Panc1 (cell line): ENCODE results near the gene DPH2. TPM values are rescaled to one million over a fixed set of nuclear protein-coding genes. Genes with fewer than 3 reads are reported as not detected.

Source experiments
- ATAC-seq: fragments of 200-7000 bp; cut with Tn5 transposase; 2 replicates; pipeline ENCODE4 v1.9.1; 2020; ENCODE audit warnings: mild to moderate bottlenecking, moderate library complexity
- BruUV-seq: library from RNA; stranded (reverse); fragments of 400-500 nt; replicated peaks from 2 replicates; lab custom pipeline; 2021; lab: Mats Ljungman, UMichigan
- CTCF ChIA-PET: fragments of 300-600 bp; sonication (Branson Sonifier 250); formaldehyde crosslinking; loops from one replicate; lab custom pipeline; 2022; ENCODE audit warnings: antibody characterized with exemption; lab: Charles Lee
- POLR2A ChIA-PET: fragments of 300-600 bp; sonication (Branson Sonifier 250); formaldehyde crosslinking; loops from one replicate; lab custom pipeline; 2022; ENCODE audit warnings: antibody characterized with exemption; lab: Charles Lee
- DNase-seq: peaks from one replicate; pipeline ENCODE4 v3.0.0-alpha.2; 2010; ENCODE audit warnings: low read depth, low spot score
- H3K27ac ChIP-seq: 2 replicates; pipeline ENCODE4 v1.5.1; 2011; ENCODE audit warnings: mild to moderate bottlenecking, low read length, inconsistent platforms
- H3K27me3 ChIP-seq: fragments of 200-500 bp; sonication (Bioruptor generic); 2 replicates; pipeline ENCODE4 v1.6.0; 2014; ENCODE audit warnings: low read length, inconsistent platforms; ENCODE audit not compliant: control insufficient read depth, insufficient read depth
- H3K36me3 ChIP-seq: fragments of 200-500 bp; sonication (Bioruptor generic); 2 replicates; pipeline ENCODE4 v1.5.1; 2014; ENCODE audit warnings: inconsistent platforms, mild to moderate bottlenecking, low read length, moderate library complexity; ENCODE audit not compliant: control insufficient read depth, insufficient read depth
- H3K4me1 ChIP-seq: 2 replicates; pipeline ENCODE4 v1.5.1; 2011; ENCODE audit warnings: inconsistent platforms, mild to moderate bottlenecking, low read length, moderate library complexity; ENCODE audit not compliant: control insufficient read depth, insufficient read depth
- H3K4me3 ChIP-seq, 2 experiments: 2 replicates each; pipeline ENCODE4 v1.5.1; 2011 to 2012; ENCODE audit warnings: low read depth in 2 of 2, low read length in 2 of 2, mild to moderate bottlenecking in 2 of 2, inconsistent platforms in 1 of 2, moderate library complexity in 1 of 2
- H3K9me3 ChIP-seq: fragments of 200-500 bp; sonication (Bioruptor generic); 2 replicates; pipeline ENCODE4 v1.5.1; 2014; ENCODE audit warnings: low read depth, mild to moderate bottlenecking, inconsistent platforms, low read length, moderate library complexity; ENCODE audit not compliant: control insufficient read depth, insufficient read depth
- POLR2AphosphoS5 ChIP-seq: IDR thresholded peaks from 2 replicates; pipeline ENCODE4 v1.6.1; 2012; ENCODE audit warnings: mild to moderate bottlenecking, low read depth, low read length, moderate library complexity
- REST ChIP-seq, 2 experiments: IDR thresholded peaks; 2 replicates each; pipeline ENCODE4 v1.6.1; 2011 to 2012; ENCODE audit warnings: low read depth in 2 of 2, control low read depth in 1 of 2, low read length in 1 of 2, mild to moderate bottlenecking in 1 of 2, moderate library complexity in 1 of 2; ENCODE audit not compliant: insufficient read depth in 1 of 2
- SIN3A ChIP-seq: IDR thresholded peaks from 2 replicates; pipeline ENCODE4 v1.6.1; 2012; ENCODE audit warnings: low read depth, mild to moderate bottlenecking, low read length, moderate library complexity, borderline replicate concordance; ENCODE audit not compliant: insufficient read depth
- TCF7L2 ChIP-seq: IDR thresholded peaks from 2 replicates; pipeline ENCODE4 v1.6.1; 2011; ENCODE audit warnings: mild to moderate bottlenecking, low read depth, low read length, inconsistent platforms
- in situ Hi-C: cut with HindIII; loops from 2 replicates; pipeline ENCODE4 v1.10.0; 2016; ENCODE audit warnings: low sequenced_read_pairs, low pct_unique_long_range_greater_than_20kb
- intact Hi-C: fragments of 100-400 bp; cut with micrococcal nuclease; formaldehyde crosslinking; loops from one replicate; pipeline ENCODE4 v1.10.0; 2022; ENCODE audit not compliant: unreplicated experiment
- total RNA-seq: library from RNA; stranded (reverse); gene quantifications from one replicate; pipeline ENCODE4 v1.2.1, GENCODE V29; 2021; ENCODE audit not compliant: unreplicated experiment
- TF ChIP-seq, protein P1 (sequence below): fragments of 450-650 bp; IDR thresholded peaks from 2 replicates; pipeline ENCODE4 v1.5.1; 2017; ENCODE audit warnings: mild to moderate bottlenecking

DPH2 gene
- total RNA-seq, 1 experiment from 2014 or later, result 76.0 TPM

DNA sequence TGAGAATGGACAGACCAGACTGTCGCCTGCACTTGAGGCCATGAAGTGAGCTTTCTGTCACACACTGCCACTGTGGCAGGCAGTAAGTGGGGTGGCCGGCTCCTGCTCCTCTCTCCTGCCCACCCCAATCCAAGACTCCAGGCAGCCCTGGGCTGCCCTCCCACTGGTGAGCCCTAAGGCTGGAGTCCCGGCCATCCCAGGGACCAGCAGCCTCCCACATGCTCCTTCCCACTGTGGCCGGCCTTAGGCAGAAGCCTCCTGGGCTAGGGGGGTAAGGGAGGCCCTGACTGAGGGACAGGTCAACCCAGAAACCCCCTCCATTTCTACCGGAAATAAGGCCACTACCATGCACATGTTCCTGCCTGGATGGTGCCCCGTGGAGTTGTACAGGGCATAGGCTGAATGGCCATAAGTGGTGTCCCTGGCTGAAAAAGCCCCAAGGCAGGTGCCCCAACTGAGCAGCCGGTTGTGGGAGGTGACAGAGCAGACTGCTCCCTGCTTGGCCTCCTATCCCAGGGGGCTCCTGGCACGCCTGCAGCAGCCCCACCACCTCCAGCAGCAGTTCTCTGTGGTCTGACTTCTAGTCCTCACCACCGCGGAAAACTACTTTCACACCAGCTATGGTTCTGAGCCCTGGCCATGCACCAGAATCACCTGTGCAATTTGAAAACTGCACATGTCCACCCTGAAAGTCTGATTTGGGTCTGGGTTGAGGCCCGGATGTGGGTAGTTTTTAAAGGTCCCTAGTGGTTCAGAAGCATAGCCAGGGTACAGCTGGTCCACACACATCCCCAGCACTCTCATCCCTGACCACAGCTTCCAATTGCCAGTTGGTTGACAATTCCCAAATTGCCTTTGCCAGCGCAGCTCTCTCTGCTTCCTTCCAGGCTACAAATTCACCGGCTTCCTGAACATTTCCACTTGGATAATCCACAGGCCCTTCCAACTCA is 37.8 kb upstream of the DPH2 start:
- no peak for DNase-seq
- peak overlapping the region; percentile 58; the same call in 1 of the 2 replicates for H3K27ac ChIP-seq
- no peak for TF ChIP-seq REST (IDR thresholded peaks at IDR 0.05; ENCODE audit: insufficient read depth in 1 of 2, low read depth in 2 of 2, low read length in 1 of 2)
- no peak for TF ChIP-seq TCF7L2
- TF ChIP-seq POLR2AphosphoS5, result no peak
- no peak for TF ChIP-seq SIN3A
- TF ChIP-seq, protein P1, sequence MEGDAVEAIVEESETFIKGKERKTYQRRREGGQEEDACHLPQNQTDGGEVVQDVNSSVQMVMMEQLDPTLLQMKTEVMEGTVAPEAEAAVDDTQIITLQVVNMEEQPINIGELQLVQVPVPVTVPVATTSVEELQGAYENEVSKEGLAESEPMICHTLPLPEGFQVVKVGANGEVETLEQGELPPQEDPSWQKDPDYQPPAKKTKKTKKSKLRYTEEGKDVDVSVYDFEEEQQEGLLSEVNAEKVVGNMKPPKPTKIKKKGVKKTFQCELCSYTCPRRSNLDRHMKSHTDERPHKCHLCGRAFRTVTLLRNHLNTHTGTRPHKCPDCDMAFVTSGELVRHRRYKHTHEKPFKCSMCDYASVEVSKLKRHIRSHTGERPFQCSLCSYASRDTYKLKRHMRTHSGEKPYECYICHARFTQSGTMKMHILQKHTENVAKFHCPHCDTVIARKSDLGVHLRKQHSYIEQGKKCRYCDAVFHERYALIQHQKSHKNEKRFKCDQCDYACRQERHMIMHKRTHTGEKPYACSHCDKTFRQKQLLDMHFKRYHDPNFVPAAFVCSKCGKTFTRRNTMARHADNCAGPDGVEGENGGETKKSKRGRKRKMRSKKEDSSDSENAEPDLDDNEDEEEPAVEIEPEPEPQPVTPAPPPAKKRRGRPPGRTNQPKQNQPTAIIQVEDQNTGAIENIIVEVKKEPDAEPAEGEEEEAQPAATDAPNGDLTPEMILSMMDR, result no peak
- peaks cover 16% of the 10 kb centered on the region for H3K4me1 ChIP-seq
- CTCF ChIA-PET, result interaction anchor here (3.5 kb wide), 1 partner anchor 167 kb away, joined by 84 read pairs; no protein-coding TSS in a partner anchor
- H3K27me3 ChIP-seq, result no peaks in the 10 kb centered on the region
- BruUV-seq, result no TSS peak
- POLR2A ChIA-PET, result no interaction called here
- no peak for ATAC-seq
- no peaks in the 10 kb centered on the region for H3K36me3 ChIP-seq
- intact Hi-C loops (loop anchor here (10.0 kb wide), 1 partner anchor 407 kb away; no protein-coding TSS in a partner anchor), in situ Hi-C loops (loop anchor here (25.0 kb wide), 1 partner anchor 170 kb away; no protein-coding TSS in a partner anchor)
- no peak overlapping the region for H3K4me3 ChIP-seq
- no peaks in the 10 kb centered on the region for H3K9me3 ChIP-seq

DNA sequence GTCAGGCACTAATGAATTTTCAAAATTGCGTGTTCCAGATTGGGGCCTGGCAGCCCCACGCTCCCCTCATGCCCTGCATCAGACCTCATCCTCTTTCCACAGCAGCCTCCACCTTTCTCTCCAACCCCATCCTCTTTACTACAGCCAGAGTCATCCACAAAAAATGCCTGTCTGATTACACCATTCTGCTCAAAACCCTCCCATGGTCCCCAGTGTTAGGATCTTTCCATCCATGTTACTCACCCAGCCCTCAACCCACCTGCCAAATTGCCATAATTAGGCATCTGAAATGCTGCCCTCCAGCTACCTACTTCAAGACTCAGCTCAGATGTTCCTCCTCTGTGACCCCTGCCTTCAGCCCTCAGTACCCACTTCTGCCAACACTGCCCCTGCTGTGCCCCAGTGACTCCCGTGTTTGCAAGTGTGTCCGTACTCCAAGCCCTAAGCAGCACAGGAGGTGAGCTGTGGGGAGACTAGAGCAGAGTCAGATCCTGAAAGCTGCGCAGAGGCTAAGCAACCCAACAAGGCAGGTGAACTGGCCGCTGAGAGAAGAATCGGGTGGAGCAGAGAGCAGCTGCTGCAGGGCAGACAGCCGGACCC is 36.9 kb upstream of the DPH2 start:
- ATAC-seq (no peak), DNase-seq (no peak)
- intact Hi-C loops (loop anchor here (10.0 kb wide), 1 partner anchor 408 kb away; no protein-coding TSS in a partner anchor), in situ Hi-C loops (loop anchor here (25.0 kb wide), 1 partner anchor 171 kb away; no protein-coding TSS in a partner anchor)
- H3K9me3 ChIP-seq, result no peaks in the 10 kb centered on the region
- TF ChIP-seq TCF7L2 (no peak), REST (IDR thresholded peaks at IDR 0.05; ENCODE audit: insufficient read depth in 1 of 2, low read depth in 2 of 2, low read length in 1 of 2) (no peak), POLR2AphosphoS5 (no peak), SIN3A (no peak)
- TF ChIP-seq, protein P1, result no peak
- no peak overlapping the region for H3K4me3 ChIP-seq
- ChIA-PET CTCF (interaction anchor here (0.5 to 3.5 kb wide), 2 partner anchors 168 to 685 kb away, joined by 3 to 84 read pairs; no protein-coding TSS in a partner anchor), POLR2A (no interaction called here)
- no peaks in the 10 kb centered on the region for H3K36me3 ChIP-seq
- peaks cover 17% of the 10 kb centered on the region for H3K4me1 ChIP-seq
- H3K27me3 ChIP-seq, result no peaks in the 10 kb centered on the region
- no TSS peak for BruUV-seq
- no peak overlapping the region for H3K27ac ChIP-seq
